Measurements from ENCODE around the gene DNAI1. TPM values are rescaled to one million over a fixed set of nuclear protein-coding genes. Genes with fewer than 3 reads are reported as not detected.

Gene DNAI1
- total and polyA plus RNA-seq, 2 of the 4 experiments (the other 2 are of a cell fraction) = not detected

GRCh38 chr9:34513567-34514214, 55.1 kb downstream of the DNAI1 start:
- Histone ChIP-seq H3K4me2 (ENCODE audit: low read depth, low read length) (no peak overlapping the region), H3K27ac (ENCODE audit: insufficient read depth, low read length) (no peak overlapping the region), H3K79me1 (ENCODE audit: low read depth in 1 of 2, low read length in 2 of 2) (no peaks in the 10 kb centered on the region), H3K56ac (ENCODE audit: extremely low read depth, insufficient read depth, low read length) (no peak overlapping the region), H3K23ac (ENCODE audit: low read depth, low read length) (no peak overlapping the region), H3K4me1 (ENCODE audit: control insufficient read depth, insufficient read depth, low read length) (no peaks in the 10 kb centered on the region), H2AFZ (replicated peaks; ENCODE audit: low read length, poor library complexity) (no peak overlapping the region), H4K8ac (ENCODE audit: low read depth in 2 of 2, low read length in 2 of 2) (no peak overlapping the region), H2AK5ac (ENCODE audit: low read depth, low read length) (no peak overlapping the region), H3K4ac (ENCODE audit: low read depth, low read length) (no peak overlapping the region), H3K4me3 (ENCODE audit: insufficient read depth, low read depth, low read length) (no peak overlapping the region), H4K91ac (ENCODE audit: insufficient read depth, low read depth, low read length) (no peak overlapping the region), H3K14ac (replicated peaks; ENCODE audit: low read depth, low read length) (no peak overlapping the region), H4K20me1 (ENCODE audit: insufficient read depth, low read length) (no peaks in the 10 kb centered on the region), H3K9ac (ENCODE audit: low read depth, low read length) (no peak overlapping the region), H2AK9ac (replicated peaks; ENCODE audit: low read depth, low read length, poor library complexity) (no peak overlapping the region), H3K27me3 (ENCODE audit: control insufficient read depth, insufficient read depth, low read length) (peaks cover 58% of the 10 kb centered on the region), H3K18ac (ENCODE audit: low read depth, low read length) (no peak overlapping the region), H3K9me3 (ENCODE audit: control insufficient read depth, insufficient read depth, low read length) (no peaks in the 10 kb centered on the region), H3K9me1 (ENCODE audit: insufficient read depth, low read length) (no peaks in the 10 kb centered on the region), H4K5ac (ENCODE audit: low read depth, low read length) (no peak overlapping the region), H3K36me3 (ENCODE audit: control insufficient read depth, insufficient read depth, low read length) (no peaks in the 10 kb centered on the region), H2BK120ac (ENCODE audit: low read depth, low read length) (no peak overlapping the region), H2BK5ac (ENCODE audit: low read depth, low read length, poor library complexity, severe bottlenecking) (no peak overlapping the region), H2BK20ac (ENCODE audit: low read depth, low read length) (no peak overlapping the region), H2BK15ac (ENCODE audit: low read depth, low read length) (no peak overlapping the region)
- TF ChIP-seq POLR2A (IDR thresholded peaks at IDR 0.05; ENCODE audit: low read depth, low read length) = no peak
- TF ChIP-seq RAD21 (IDR thresholded peaks at IDR 0.05; ENCODE audit: low read length) = no peak
- TF ChIP-seq CEBPB (IDR thresholded peaks at IDR 0.05; ENCODE audit: low read depth, low read length) = no peak
- in situ Hi-C loops (cut with MboI; ENCODE audit: low sequenced_read_pairs) = no loop called here
- DNase-seq (no peak), ATAC-seq (ENCODE audit: low read depth) (no peak)
- POLR2A ChIA-PET (ENCODE audit: unreplicated experiment) = no interaction called here
- dilution Hi-C loops (cut with HindIII; ENCODE audit: low sequenced_read_pairs, unreplicated experiment) = no loop called here
- CTCF ChIA-PET = no interaction called here
- no CpG with 5 or more reads among the region's 2 CpGs for WGBS, 2 experiments (ENCODE audit: extremely low coverage in 2 of 2, insufficient read length in 1 of 2)
- no TSS peak for BruUV-seq (replicated peaks)
- intact Hi-C loops (cut with micrococcal nuclease) = no loop called here

Measured in IMR-90 (cell line).